ENCODE results near the gene PRPF6. TPM values are rescaled to one million over a fixed set of nuclear protein-coding genes. Genes with fewer than 3 reads are reported as not detected.

PRPF6 gene
- total and polyA plus RNA-seq, 2 of the 13 experiments (the other 11 are each of a cell fraction or from before 2014, with no cell fraction given): 63.7 to 101 TPM

- TF ChIP-seq KLF11 (CRISPR knock-in tag; IDR thresholded peaks at IDR 0.05) (no peak; the same call in 1 of the 2 replicates), HMGXB4 (CRISPR knock-in tag; IDR thresholded peaks at IDR 0.05; ENCODE audit: borderline replicate concordance in 1 of 2, low read depth in 1 of 2) (0 out of 4 replicates have a peak, but pooled peaks of 1 of the 2 experiments have one; percentile 55), WIZ (CRISPR knock-in tag; IDR thresholded peaks at IDR 0.05) (no peak), TAF1 (CRISPR knock-in tag; IDR thresholded peaks at IDR 0.05) (no peak), ZNF816 (CRISPR knock-in tag; IDR thresholded peaks at IDR 0.05; ENCODE audit: borderline replicate concordance) (no peak), POGK (CRISPR knock-in tag; conservative IDR thresholded peaks at IDR 0.05) (no peak), KDM1A (CRISPR knock-in tag; IDR thresholded peaks at IDR 0.05) (no peak), ZNF724P (CRISPR knock-in tag; IDR thresholded peaks at IDR 0.05; ENCODE audit: borderline replicate concordance) (no peak), TCF7 (IDR thresholded peaks at IDR 0.05; ENCODE audit: low read depth) (no peak), POLR2A (IDR thresholded peaks at IDR 0.05; ENCODE audit: insufficient read depth in 1 of 2, low read depth in 2 of 2, low read length in 2 of 2) (no peak), ZKSCAN5 (CRISPR knock-in tag; IDR thresholded peaks at IDR 0.05) (no peak)
Observed at GRCh38 chr20:64041781-64042053, 60.8 kb downstream of the PRPF6 start (continued).

Data from HepG2 (cell line).